OCI-LY3 (cell line): ENCODE results near the gene ARSG.

Experiments used
- H2AFZ ChIP-seq: fragments of 200-600, 300-600 bp; shearing (Covaris generic); 2 replicates; pipeline ENCODE4 v1.6.0; 2014; ENCODE audit warnings: antibody characterized with exemption, low read depth, low read length
- H3K27ac ChIP-seq: fragments of 200-600, 300-600 bp; sonication (generic); 2 replicates; pipeline ENCODE4 v1.5.1; 2014; ENCODE audit warnings: mild to moderate bottlenecking, low read length, moderate library complexity, mixed read lengths
- H3K27me3 ChIP-seq: fragments of 200-600, 300-600 bp; sonication (generic); 2 replicates; pipeline ENCODE4 v1.6.1; 2014; ENCODE audit warnings: low read depth, low read length, mixed read lengths
- H3K36me3 ChIP-seq: fragments of 200-600, 300-600 bp; sonication (generic); replicated peaks from 2 replicates; pipeline ENCODE3; 2014; ENCODE audit warnings: low read depth, low read length, mixed read lengths
- H3K4me1 ChIP-seq: fragments of 300-600, 200-600 bp; sonication (generic); 2 replicates; pipeline ENCODE4 v1.6.1; 2014; ENCODE audit warnings: low read length, mixed read lengths
- H3K4me2 ChIP-seq: fragments of 200-600, 300-600 bp; sonication (generic); 2 replicates; pipeline ENCODE4 v1.6.1; 2014; ENCODE audit warnings: low read length, mixed read lengths
- H3K4me3 ChIP-seq: fragments of 300-600, 200-600 bp; sonication (generic); 2 replicates; pipeline ENCODE4 v1.5.1; 2014; ENCODE audit warnings: antibody characterized with exemption, mild to moderate bottlenecking, low read length, moderate library complexity
- H3K79me2 ChIP-seq: fragments of 300-600, 200-600 bp; shearing (Covaris generic); 2 replicates; pipeline ENCODE4 v1.6.1; 2014; ENCODE audit warnings: mild to moderate bottlenecking, low read length, mixed read lengths
- H3K9ac ChIP-seq: fragments of 300-600, 200-600 bp; shearing (Covaris generic); 2 replicates; pipeline ENCODE4 v1.6.0; 2014; ENCODE audit warnings: mild to moderate bottlenecking, low read length, moderate library complexity
- H3K9me3 ChIP-seq: fragments of 200-600, 300-600 bp; shearing (Covaris generic); 2 replicates; pipeline ENCODE4 v1.6.1; 2014; ENCODE audit warnings: low read length, mixed read lengths; ENCODE audit not compliant: insufficient read depth
- H4K20me1 ChIP-seq: fragments of 200-600, 300-600 bp; sonication (generic); 2 replicates; pipeline ENCODE4 v1.6.1; 2016; ENCODE audit warnings: low read length, mixed read lengths; ENCODE audit not compliant: insufficient read depth
- EZH2phosphoT487 ChIP-seq: fragments of 200-600 bp; shearing (Covaris generic); IDR thresholded peaks from 2 replicates; pipeline ENCODE4 v1.6.1; 2018; ENCODE audit warnings: antibody characterized with exemption, mixed run types, low read depth
- TF ChIP-seq, protein P1 (sequence below): fragments of 200-600, 300-600 bp; sonication (generic); IDR thresholded peaks from 2 replicates; pipeline ENCODE4 v1.5.1; 2014; ENCODE audit warnings: antibody characterized with exemption, low read length, low read depth

Gene ARSG

GRCh38 chr17:68418876-68419275, 127.6 kb downstream of the ARSG start:
- Histone ChIP-seq H3K4me3 (no peak overlapping the region), H3K27me3 (no peaks in the 10 kb centered on the region)

DNA sequence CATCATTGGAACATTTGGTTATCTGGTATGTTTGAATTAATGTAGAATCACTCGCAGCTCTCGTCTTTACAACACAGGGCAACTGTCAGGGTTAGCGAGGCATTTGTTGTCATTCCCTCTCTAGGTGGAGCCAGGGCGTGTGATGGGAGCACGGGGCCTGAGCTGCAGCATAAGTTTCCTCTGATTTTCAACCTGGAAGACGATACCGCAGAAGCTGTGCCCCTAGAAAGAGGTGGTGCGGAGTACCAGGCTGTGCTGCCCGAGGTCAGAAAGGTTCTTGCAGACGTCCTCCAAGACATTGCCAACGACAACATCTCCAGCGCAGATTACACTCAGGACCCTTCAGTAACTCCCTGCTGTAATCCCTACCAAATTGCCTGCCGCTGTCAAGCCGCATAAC, 128.8 kb downstream of the ARSG start:
- Histone ChIP-seq H3K27me3 (no peaks in the 10 kb centered on the region), H4K20me1 (no peaks in the 10 kb centered on the region), H3K4me2 (no peak overlapping the region), H3K79me2 (no peaks in the 10 kb centered on the region), H3K27ac (no peak overlapping the region), H2AFZ (no peak overlapping the region), H3K9ac (no peak overlapping the region), H3K4me3 (no peak overlapping the region), H3K9me3 (no peaks in the 10 kb centered on the region), H3K4me1 (no peaks in the 10 kb centered on the region), H3K36me3 (no peaks in the 10 kb centered on the region)
- TF ChIP-seq, protein P1, sequence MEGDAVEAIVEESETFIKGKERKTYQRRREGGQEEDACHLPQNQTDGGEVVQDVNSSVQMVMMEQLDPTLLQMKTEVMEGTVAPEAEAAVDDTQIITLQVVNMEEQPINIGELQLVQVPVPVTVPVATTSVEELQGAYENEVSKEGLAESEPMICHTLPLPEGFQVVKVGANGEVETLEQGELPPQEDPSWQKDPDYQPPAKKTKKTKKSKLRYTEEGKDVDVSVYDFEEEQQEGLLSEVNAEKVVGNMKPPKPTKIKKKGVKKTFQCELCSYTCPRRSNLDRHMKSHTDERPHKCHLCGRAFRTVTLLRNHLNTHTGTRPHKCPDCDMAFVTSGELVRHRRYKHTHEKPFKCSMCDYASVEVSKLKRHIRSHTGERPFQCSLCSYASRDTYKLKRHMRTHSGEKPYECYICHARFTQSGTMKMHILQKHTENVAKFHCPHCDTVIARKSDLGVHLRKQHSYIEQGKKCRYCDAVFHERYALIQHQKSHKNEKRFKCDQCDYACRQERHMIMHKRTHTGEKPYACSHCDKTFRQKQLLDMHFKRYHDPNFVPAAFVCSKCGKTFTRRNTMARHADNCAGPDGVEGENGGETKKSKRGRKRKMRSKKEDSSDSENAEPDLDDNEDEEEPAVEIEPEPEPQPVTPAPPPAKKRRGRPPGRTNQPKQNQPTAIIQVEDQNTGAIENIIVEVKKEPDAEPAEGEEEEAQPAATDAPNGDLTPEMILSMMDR, result no peak
- TF ChIP-seq EZH2phosphoT487, result no peak

More at GRCh38 chr17:68418876-68419275, 127.6 kb downstream of the ARSG start:
- TF ChIP-seq EZH2phosphoT487, result no peak
- TF ChIP-seq, protein P1, result no peak
- H3K27ac ChIP-seq, result no peak overlapping the region
- H3K4me2 ChIP-seq, result no peak overlapping the region
- no peaks in the 10 kb centered on the region for H3K79me2 ChIP-seq
- H3K36me3 ChIP-seq, result no peaks in the 10 kb centered on the region
- H3K9ac ChIP-seq, result no peak overlapping the region
- H4K20me1 ChIP-seq, result no peaks in the 10 kb centered on the region
- H3K4me1 ChIP-seq, result no peaks in the 10 kb centered on the region; the same call in 1 of the 2 replicates
- H3K9me3 ChIP-seq, result no peaks in the 10 kb centered on the region
- no peak overlapping the region for H2AFZ ChIP-seq

DNA sequence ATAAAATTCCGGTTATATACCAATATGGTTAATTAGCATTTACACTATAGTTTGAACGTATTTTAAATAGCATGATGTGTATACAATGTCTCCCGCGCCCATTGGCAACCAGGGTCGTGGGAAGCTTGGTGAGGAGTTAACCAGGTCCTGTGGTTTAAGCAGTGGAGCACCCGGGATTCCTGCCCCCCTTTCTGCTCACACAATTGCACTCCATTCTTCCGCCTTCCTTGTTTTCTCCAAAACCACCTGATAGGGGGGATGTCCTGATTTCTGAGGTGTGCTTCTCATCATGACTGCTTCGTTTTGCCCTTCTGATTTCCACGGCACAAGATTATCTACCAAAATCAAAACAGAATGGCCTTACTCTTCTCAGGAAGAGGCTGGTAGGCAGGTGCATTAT, 130.2 kb downstream of the ARSG start:
- Histone ChIP-seq H3K27me3 (no peaks in the 10 kb centered on the region), H3K9ac (no peak overlapping the region), H3K4me1 (no peaks in the 10 kb centered on the region), H3K79me2 (no peaks in the 10 kb centered on the region), H3K27ac (no peak overlapping the region), H4K20me1 (no peaks in the 10 kb centered on the region), H3K36me3 (no peaks in the 10 kb centered on the region), H3K9me3 (no peaks in the 10 kb centered on the region), H3K4me3 (no peak overlapping the region), H3K4me2 (no peak overlapping the region), H2AFZ (no peak overlapping the region)
- no peak for TF ChIP-seq EZH2phosphoT487
- TF ChIP-seq, protein P1, result no peak

- Histone ChIP-seq H3K9ac (no peak overlapping the region), H3K9me3 (no peaks in the 10 kb centered on the region), H3K36me3 (no peaks in the 10 kb centered on the region), H3K27ac (no peak overlapping the region), H3K4me2 (no peak overlapping the region), H3K27me3 (no peaks in the 10 kb centered on the region), H2AFZ (no peak overlapping the region), H3K4me3 (no peak overlapping the region), H3K4me1 (no peaks in the 10 kb centered on the region), H3K79me2 (no peaks in the 10 kb centered on the region), H4K20me1 (no peaks in the 10 kb centered on the region)
- TF ChIP-seq EZH2phosphoT487, result no peak
- TF ChIP-seq, protein P1, result no peak
These were observed 131.5 kb downstream of the ARSG start for GRCh38 chr17:68422821-68423220.
